GM06990 (cell line): Measurements from ENCODE around the gene ASB7.

Experiments
- DNase-seq: peaks from one replicate; pipeline ENCODE4 v3.0.0-alpha.2; 2011; ENCODE audit not compliant: insufficient read length; ENCODE audit errors: extremely low read depth
- H3K27me3 ChIP-seq: replicated peaks from 2 replicates; pipeline ENCODE4 v1.6.0; 2011; ENCODE audit warnings: low read length; ENCODE audit not compliant: control insufficient read depth, insufficient read depth
- H3K36me3 ChIP-seq: 2 replicates; pipeline ENCODE4 v1.5.1; 2011; ENCODE audit warnings: low read length; ENCODE audit not compliant: control insufficient read depth, insufficient read depth
- H3K4me3 ChIP-seq: replicated peaks from 2 replicates; pipeline ENCODE4 v1.5.1; 2011; ENCODE audit warnings: low read depth, mild to moderate bottlenecking, control low read depth, low read length
- TF ChIP-seq, protein P1 (sequence below): IDR thresholded peaks from 2 replicates; pipeline ENCODE4 v1.5.1; 2011; ENCODE audit warnings: low read length, control low read depth, mild to moderate bottlenecking, inconsistent platforms; ENCODE audit not compliant: insufficient read depth, poor library complexity, severe bottlenecking

The ASB7 gene

DNA sequence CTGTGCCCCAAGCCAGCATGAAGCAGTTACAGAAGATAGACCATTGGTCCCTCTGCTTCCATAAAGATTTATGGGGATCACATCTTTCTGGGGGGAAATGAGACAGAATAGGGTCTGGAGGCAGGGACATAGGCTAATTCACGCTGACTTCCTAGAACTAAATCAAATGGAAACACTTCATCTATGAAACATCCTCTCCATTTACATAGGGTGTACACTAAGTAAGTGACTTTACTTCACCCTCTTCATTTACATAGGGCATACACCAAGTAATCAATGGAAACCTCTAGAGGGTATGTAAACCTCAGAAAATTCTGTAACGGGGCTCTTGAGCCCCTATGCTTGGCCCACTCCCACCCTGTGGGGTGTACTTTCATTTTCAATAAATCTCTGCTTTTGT is 10.6 kb upstream of the ASB7 start:
- TF ChIP-seq, protein P1, sequence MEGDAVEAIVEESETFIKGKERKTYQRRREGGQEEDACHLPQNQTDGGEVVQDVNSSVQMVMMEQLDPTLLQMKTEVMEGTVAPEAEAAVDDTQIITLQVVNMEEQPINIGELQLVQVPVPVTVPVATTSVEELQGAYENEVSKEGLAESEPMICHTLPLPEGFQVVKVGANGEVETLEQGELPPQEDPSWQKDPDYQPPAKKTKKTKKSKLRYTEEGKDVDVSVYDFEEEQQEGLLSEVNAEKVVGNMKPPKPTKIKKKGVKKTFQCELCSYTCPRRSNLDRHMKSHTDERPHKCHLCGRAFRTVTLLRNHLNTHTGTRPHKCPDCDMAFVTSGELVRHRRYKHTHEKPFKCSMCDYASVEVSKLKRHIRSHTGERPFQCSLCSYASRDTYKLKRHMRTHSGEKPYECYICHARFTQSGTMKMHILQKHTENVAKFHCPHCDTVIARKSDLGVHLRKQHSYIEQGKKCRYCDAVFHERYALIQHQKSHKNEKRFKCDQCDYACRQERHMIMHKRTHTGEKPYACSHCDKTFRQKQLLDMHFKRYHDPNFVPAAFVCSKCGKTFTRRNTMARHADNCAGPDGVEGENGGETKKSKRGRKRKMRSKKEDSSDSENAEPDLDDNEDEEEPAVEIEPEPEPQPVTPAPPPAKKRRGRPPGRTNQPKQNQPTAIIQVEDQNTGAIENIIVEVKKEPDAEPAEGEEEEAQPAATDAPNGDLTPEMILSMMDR: no peak
- no peak for DNase-seq
- no peak overlapping the region for H3K4me3 ChIP-seq

DNA sequence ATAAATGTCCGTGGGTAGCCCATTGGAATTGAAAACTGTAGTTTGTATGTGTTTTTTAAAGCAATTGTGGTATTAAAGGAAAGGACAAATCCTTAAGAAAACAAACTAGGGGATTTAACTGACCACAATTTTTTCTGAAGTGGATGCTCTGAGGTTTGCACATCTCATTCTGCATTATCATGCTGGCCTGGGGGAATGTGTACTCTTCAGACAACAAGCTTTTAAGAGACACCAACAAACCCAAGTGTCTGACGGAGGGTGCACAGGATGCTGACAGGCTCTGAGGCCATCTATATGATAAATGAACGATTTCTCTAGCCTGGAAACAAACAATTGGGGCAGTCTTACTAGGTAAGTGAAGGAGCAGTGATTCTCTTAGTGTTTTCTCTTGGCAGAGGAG is 9.5 kb upstream of the ASB7 start:
- Histone ChIP-seq H3K27me3 (no peaks in the 10 kb centered on the region), H3K36me3 (no peaks in the 10 kb centered on the region), H3K4me3 (no peak overlapping the region)
- TF ChIP-seq, protein P1: no peak
- no peak for DNase-seq

More for the DNA sequence above, 10.6 kb upstream of the ASB7 start:
- Histone ChIP-seq H3K27me3 (no peaks in the 10 kb centered on the region), H3K36me3 (no peaks in the 10 kb centered on the region)

DNA sequence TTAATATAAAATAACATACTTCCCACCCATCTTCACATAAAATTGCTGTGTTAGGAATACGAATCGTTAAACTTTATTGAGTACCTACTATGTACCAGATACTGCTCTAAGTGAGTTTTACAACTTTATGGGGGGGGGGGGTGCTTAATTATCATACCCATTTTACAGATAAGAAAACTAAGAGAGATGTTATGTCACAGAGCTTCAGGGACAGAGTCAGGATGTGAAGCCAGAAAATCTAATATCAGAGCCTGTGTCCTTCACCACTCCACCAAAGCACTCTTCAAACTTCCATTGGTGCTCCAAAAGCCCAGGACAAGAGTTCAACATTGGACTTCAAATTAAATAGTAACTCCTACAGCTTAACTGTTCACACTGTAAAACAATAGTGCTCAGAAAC is 9.0 kb upstream of the ASB7 start:
- no peaks in the 10 kb centered on the region for H3K36me3 ChIP-seq
- TF ChIP-seq, protein P1: no peak
- DNase-seq: no peak
- no peak overlapping the region for H3K4me3 ChIP-seq
- no peaks in the 10 kb centered on the region for H3K27me3 ChIP-seq

DNA sequence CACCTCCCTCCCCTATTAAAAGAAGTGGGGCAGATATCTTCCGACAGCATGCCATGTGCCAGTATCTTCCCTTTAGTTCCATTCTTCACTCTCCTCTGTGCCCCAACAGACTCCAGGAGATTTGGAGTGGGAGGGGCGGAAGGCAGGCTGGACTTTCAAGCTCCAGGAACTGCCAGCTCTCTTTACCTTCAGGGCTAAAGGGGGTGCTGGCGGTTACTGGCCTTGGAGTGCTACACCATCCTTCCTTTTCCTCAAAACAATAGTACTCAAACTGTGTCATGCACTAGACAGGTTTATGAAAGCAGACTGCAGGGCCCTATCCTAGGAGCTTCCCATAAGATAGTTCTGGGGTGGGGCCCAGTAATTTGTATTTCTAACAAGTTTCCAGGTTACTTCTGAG is 6.4 kb upstream of the ASB7 start:
- DNase-seq: no peak
- Histone ChIP-seq H3K4me3 (peak overlapping the region; percentile 49), H3K27me3 (no peaks in the 10 kb centered on the region), H3K36me3 (no peaks in the 10 kb centered on the region)
- TF ChIP-seq, protein P1: no peak

DNA sequence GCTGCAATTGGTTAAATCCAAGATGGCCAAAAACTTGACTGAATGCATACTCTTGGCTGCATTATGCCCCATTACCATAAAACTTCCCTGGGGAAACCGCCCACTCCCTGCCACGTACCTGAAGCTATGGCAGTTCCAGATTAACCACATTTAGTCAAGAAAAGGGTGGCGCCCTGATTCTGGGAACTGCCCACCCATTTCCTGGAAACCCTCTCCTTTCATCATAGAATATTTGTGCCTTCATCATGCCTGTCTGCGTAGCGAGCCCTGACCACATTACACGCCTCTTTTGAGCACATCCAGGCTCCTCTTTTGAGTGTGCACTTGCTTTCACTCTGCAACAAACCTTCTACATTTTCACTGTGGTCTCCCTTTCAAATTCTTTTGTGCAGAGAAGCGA is 5.6 kb upstream of the ASB7 start:
- peak; percentile 51 for DNase-seq
- TF ChIP-seq, protein P1: no peak
- H3K36me3 ChIP-seq: no peaks in the 10 kb centered on the region
- H3K27me3 ChIP-seq: no peaks in the 10 kb centered on the region
- peak overlapping the region; percentile 49 for H3K4me3 ChIP-seq

DNA sequence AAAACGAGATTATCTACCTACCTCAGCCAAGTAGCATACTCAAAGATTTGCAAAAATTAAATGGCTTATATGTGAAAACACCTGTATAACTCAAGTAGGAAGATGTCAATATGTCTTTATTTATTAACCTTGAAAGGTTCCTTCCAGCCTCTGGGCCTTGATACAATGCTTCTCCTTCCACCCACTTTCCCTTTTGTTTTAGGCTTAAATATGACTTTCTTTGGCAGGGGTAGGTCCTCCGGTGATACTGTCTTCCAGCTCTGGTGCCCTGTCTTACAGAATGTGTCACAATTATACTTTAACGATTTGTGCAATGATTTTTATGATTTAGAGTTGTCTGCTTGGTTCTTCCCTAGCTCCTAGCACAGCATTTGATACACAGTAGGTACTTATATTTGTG is 4.5 kb upstream of the ASB7 start:
- no peaks in the 10 kb centered on the region for H3K27me3 ChIP-seq
- H3K36me3 ChIP-seq: no peaks in the 10 kb centered on the region
- DNase-seq: no peak
- H3K4me3 ChIP-seq: no peak overlapping the region
- TF ChIP-seq, protein P1: no peak
